Endothelial cell of umbilical vein (primary cell): ENCODE results near the gene NKAIN4. TPM values are rescaled to one million over a fixed set of nuclear protein-coding genes. Genes with fewer than 3 reads are reported as not detected.

ENCODE experiments used
- BruUV-seq: library from RNA; stranded (reverse); fragments of 400-500 nt; replicated peaks from 2 replicates; lab custom pipeline; 2021; lab: Mats Ljungman, UMichigan
- CTCF ChIA-PET: fragments of 300-600, 350-600 bp; sonication (Branson Sonifier 250); formaldehyde crosslinking; loops from one replicate; lab custom pipeline; 2021; ENCODE audit warnings: antibody characterized with exemption, inconsistent platforms; lab: Charles Lee
- POLR2A ChIA-PET: fragments of 300-600, 350-600 bp; sonication (Branson Sonifier 250); formaldehyde crosslinking; loops from one replicate; lab custom pipeline; 2021; ENCODE audit warnings: antibody characterized with exemption, inconsistent platforms; lab: Charles Lee
- DNase-seq: peaks from one replicate; pipeline ENCODE4 v3.0.0-alpha.2; 2011; ENCODE audit warnings: low read depth, low spot score
- FAIRE-seq: peaks from 2 replicates; lab custom pipeline; 2011; peaks lifted over from hg19 to GRCh38; lab: Jason Lieb, UNC
- H2AFZ ChIP-seq: 2 replicates; pipeline ENCODE4 v1.6.0; 2012; ENCODE audit warnings: low read depth, low read length, control low read depth, inconsistent platforms
- H3K27ac ChIP-seq: 2 replicates; pipeline ENCODE4 v1.5.1; 2011; ENCODE audit warnings: low read depth, mild to moderate bottlenecking, control low read depth, low read length, moderate library complexity; ENCODE audit not compliant: insufficient read depth
- H3K27me3 ChIP-seq, 2 experiments: 2 replicates each; pipeline versions ENCODE4 v1.6.0 to v1.6.1; 2011; ENCODE audit warnings: low read length in 2 of 2, mixed read lengths in 1 of 2; ENCODE audit not compliant: control insufficient read depth in 2 of 2, insufficient read depth in 2 of 2
- H3K36me3 ChIP-seq, 2 experiments: 2 replicates in 1 of 2; 3 replicates in 1 of 2; pipeline ENCODE4 v1.5.1; 2011; ENCODE audit warnings: low read length in 2 of 2, mild to moderate bottlenecking in 1 of 2, moderate library complexity in 1 of 2; ENCODE audit not compliant: control insufficient read depth in 2 of 2, insufficient read depth in 2 of 2; ENCODE audit errors: extremely low read depth in 1 of 2
- H3K4me1 ChIP-seq: 3 replicates; pipeline ENCODE4 v1.5.1; 2011; ENCODE audit warnings: mild to moderate bottlenecking, low read length; ENCODE audit not compliant: control insufficient read depth, insufficient read depth; ENCODE audit errors: extremely low read depth
- H3K4me2 ChIP-seq: 2 replicates; pipeline ENCODE4 v1.6.1; 2011; ENCODE audit warnings: low read length, control low read depth, mixed read lengths; ENCODE audit not compliant: insufficient read depth
- H3K4me3 ChIP-seq, 3 experiments: fragments of 200-600 bp in 1 of 3; sonication (generic), shearing (Covaris generic) in 1 of 3; replicated peaks in 1 of 3; 2 replicates each; pipeline ENCODE4 v1.5.1; 2011 to 2016; ENCODE audit warnings: control low read depth in 3 of 3, low read length in 3 of 3, mild to moderate bottlenecking in 2 of 3, inconsistent platforms in 1 of 3, low read depth in 1 of 3, moderate library complexity in 1 of 3; ENCODE audit not compliant: insufficient read depth in 1 of 3
- H3K79me2 ChIP-seq: 2 replicates; pipeline ENCODE4 v1.6.0; 2012; ENCODE audit warnings: low read length, inconsistent platforms; ENCODE audit not compliant: control insufficient read depth, insufficient read depth
- H3K9ac ChIP-seq: replicated peaks from 2 replicates; pipeline ENCODE3; 2011; ENCODE audit warnings: low read length, control low read depth; ENCODE audit not compliant: insufficient read depth; ENCODE audit errors: extremely low read depth
- H3K9me1 ChIP-seq: replicated peaks from 3 replicates; pipeline ENCODE4 v1.6.0; 2011; ENCODE audit warnings: mild to moderate bottlenecking, low read length; ENCODE audit not compliant: control insufficient read depth, insufficient read depth; ENCODE audit errors: extremely low read depth
- H3K9me3 ChIP-seq: replicated peaks from 2 replicates; pipeline ENCODE4 v1.5.1; 2012; ENCODE audit warnings: low read length, inconsistent platforms; ENCODE audit not compliant: control insufficient read depth, insufficient read depth
- H4K20me1 ChIP-seq: replicated peaks from 2 replicates; pipeline ENCODE3; 2011; ENCODE audit warnings: mild to moderate bottlenecking, low read length; ENCODE audit not compliant: control insufficient read depth, insufficient read depth; ENCODE audit errors: extremely low read depth
- CTCF ChIP-seq, 2 donors: IDR thresholded peaks; 1 replicate in 1 of 2; 2 replicates in 1 of 2; pipeline ENCODE4 v1.5.1; 2011; ENCODE audit warnings: low read length in 2 of 2, mild to moderate bottlenecking in 2 of 2, moderate library complexity in 2 of 2, control low read depth in 1 of 2, inconsistent platforms in 1 of 2, low read depth in 1 of 2; ENCODE audit not compliant: insufficient read depth in 1 of 2; ENCODE audit errors: extremely low read depth in 1 of 2
- EZH2 ChIP-seq: IDR thresholded peaks from 2 replicates; pipeline ENCODE4 v1.6.1; 2012; ENCODE audit warnings: borderline replicate concordance, low read depth, mild to moderate bottlenecking, moderate library complexity, low read length, inconsistent platforms; ENCODE audit not compliant: severe bottlenecking
- FOS ChIP-seq: IDR thresholded peaks from 2 replicates; pipeline ENCODE4 v1.6.1; 2011; ENCODE audit warnings: mild to moderate bottlenecking, low read length, moderate library complexity, borderline replicate concordance; ENCODE audit not compliant: insufficient read depth
- GATA2 ChIP-seq: IDR thresholded peaks from 2 replicates; pipeline ENCODE4 v1.7.0; 2011; ENCODE audit warnings: low read depth, mild to moderate bottlenecking, moderate library complexity, mixed read lengths, low read length; ENCODE audit not compliant: insufficient read length, insufficient read depth
- JUN ChIP-seq: IDR thresholded peaks from 2 replicates; pipeline ENCODE4 v1.6.1; 2011; ENCODE audit warnings: borderline replicate concordance, low read depth; ENCODE audit not compliant: insufficient read length, insufficient read depth
- POLR2A ChIP-seq: IDR thresholded peaks from 2 replicates; pipeline ENCODE4 v1.6.1; 2012; ENCODE audit warnings: low read depth, mild to moderate bottlenecking, control low read depth, low read length
- POLR2AphosphoS5 ChIP-seq: IDR thresholded peaks from 2 replicates; pipeline ENCODE4 v1.6.1; 2012; ENCODE audit warnings: low read depth, mild to moderate bottlenecking, control low read depth, low read length, moderate library complexity; ENCODE audit not compliant: insufficient read depth
- dilution Hi-C: fragments of 300-500 bp; cut with MboI; formaldehyde crosslinking; loops from one replicate; pipeline ENCODE4 v1.15.0; 2019; ENCODE audit warnings: low sequenced_read_pairs; ENCODE audit not compliant: extremely low pct_ligation_motif_present
- intact Hi-C: fragments of 100-400 bp; cut with micrococcal nuclease; formaldehyde crosslinking; loops from one replicate; pipeline ENCODE4 v1.10.0; 2022
- polyA plus RNA-seq, 4 experiments: library from polyadenylated mRNA; depleted of rRNA in 3 of 4; stranded (reverse) in 3 of 4; unstranded in 1 of 4; fragments of >200 nt; gene quantifications; 2 replicates each; pipeline versions ENCODE4 v1.2.1 to v1.2.3, GENCODE V29; 2011 to 2012; ENCODE audit warnings: missing spikeins in 1 of 4
- total RNA-seq: library from RNA; stranded (reverse); gene quantifications from 2 replicates; pipeline ENCODE4 v1.2.3, GENCODE V29; 2021
- TF ChIP-seq, protein P1 (sequence below): IDR thresholded peaks from 2 replicates; pipeline ENCODE4 v1.6.1; 2011; ENCODE audit not compliant: insufficient read depth, insufficient read length

The NKAIN4 gene
- total and polyA plus RNA-seq, 2 donors (not counting 3 experiments of a cell fraction or from before 2014, with no cell fraction given), result 0.04 TPM; not detected in 1

DNA sequence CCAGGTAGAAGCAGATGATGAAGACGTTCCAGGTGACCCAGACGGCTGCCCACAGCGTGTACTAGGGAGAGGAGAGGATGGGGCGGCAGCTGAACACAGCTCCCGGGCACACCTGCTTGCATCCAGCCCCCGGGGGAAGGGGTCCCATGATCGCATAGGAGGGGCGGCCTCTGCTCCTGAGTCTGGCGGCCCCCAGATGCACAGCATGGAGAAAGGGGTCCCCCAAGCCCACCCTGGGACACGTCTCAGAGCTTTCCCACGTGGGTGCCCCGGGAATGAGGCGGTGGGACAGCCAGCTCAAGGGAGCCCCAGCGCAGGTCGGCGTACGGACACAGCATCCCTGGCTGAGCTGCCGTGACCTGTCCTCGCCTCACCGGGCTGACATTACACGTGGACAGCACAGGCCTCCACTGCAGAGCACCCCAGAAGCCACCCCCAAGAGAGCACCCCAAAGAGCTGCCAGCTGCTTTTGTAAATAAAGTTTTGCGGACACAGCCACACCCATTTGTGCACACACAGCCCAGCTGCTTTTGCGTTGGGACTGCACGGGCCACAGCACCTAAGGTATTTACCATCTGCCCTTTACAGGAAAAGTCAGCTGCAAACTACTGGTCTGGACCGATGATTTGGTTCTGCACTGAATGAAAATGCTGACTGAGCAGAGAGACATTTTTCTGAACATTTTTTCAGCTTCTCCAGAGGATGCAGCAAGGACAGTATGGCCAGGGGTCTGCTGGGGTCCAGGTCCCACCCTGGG, 5.2 kb downstream of the NKAIN4 start:
- CTCF ChIA-PET, result interaction anchor here (4.2 kb wide), 1 partner anchor 26 kb away, joined by 24 read pairs; no protein-coding TSS in a partner anchor
- no peaks in the 10 kb centered on the region for H4K20me1 ChIP-seq

More for the DNA sequence above, 5.2 kb downstream of the NKAIN4 start:
- Histone ChIP-seq H3K27me3 (peaks cover 14 to 15% of the 10 kb centered on the region in 2 experiments), H3K9ac (no peak overlapping the region), H3K9me3 (no peaks in the 10 kb centered on the region), H3K27ac (no peak overlapping the region), H2AFZ (no peak overlapping the region), H3K4me2 (no peak overlapping the region), H3K4me3 (no peak overlapping the region), H3K79me2 (no peaks in the 10 kb centered on the region), H3K4me1 (no peaks in the 10 kb centered on the region), H3K9me1 (no peaks in the 10 kb centered on the region), H3K36me3 (no peaks in the 10 kb centered on the region)
- FAIRE-seq (no peak), DNase-seq (no peak)
- dilution Hi-C loops, result no loop called here
- TF ChIP-seq EZH2 (no peak), JUN (no peak), FOS (no peak), POLR2A (no peak), GATA2 (no peak), POLR2AphosphoS5 (no peak), CTCF (IDR thresholded peaks at IDR 0.05; ENCODE audit: extremely low read depth in 1 of 2, insufficient read depth in 1 of 2, low read depth in 1 of 2, low read length in 2 of 2) (no peak)
- TF ChIP-seq, protein P1, sequence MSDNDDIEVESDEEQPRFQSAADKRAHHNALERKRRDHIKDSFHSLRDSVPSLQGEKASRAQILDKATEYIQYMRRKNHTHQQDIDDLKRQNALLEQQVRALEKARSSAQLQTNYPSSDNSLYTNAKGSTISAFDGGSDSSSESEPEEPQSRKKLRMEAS, result no peak
- intact Hi-C loops, result no loop called here
- no TSS peak for BruUV-seq
- POLR2A ChIA-PET, result no interaction called here
